GM21423 (cell line): ENCODE data around the gene CKAP5.

Experiments used
- ATAC-seq: cut with Tn5 transposase; IDR thresholded peaks from one replicate; pipeline ENCODE4 v1.9.1; 2021; ENCODE audit warnings: mild to moderate bottlenecking, moderate library complexity; ENCODE audit not compliant: unreplicated experiment

CKAP5 gene

DNA sequence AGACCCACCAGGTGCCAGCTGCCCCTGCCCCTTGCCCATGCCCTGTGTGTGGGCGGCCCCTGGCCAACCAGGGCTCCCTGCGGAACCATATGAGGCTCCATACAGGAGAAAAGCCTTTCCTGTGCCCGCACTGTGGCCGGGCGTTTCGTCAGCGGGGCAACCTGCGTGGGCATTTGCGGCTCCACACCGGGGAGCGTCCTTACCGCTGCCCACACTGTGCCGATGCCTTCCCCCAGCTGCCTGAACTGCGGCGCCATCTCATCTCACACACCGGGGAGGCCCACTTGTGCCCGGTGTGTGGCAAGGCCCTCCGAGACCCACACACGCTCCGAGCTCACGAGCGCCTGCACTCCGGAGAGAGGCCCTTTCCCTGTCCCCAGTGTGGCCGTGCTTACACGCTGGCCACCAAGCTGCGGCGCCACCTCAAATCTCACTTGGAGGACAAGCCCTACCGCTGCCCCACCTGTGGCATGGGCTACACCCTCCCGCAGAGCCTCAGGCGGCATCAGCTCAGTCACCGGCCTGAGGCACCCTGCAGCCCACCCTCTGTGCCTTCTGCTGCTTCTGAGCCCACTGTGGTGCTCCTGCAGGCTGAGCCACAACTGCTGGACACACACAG, 140.9 kb downstream of the CKAP5 start:
- no peak for ATAC-seq

- ATAC-seq, result no peak
Observed at GRCh38 chr11:46701078-46701654, 144.9 kb downstream of the CKAP5 start.

- ATAC-seq, result peak; percentile 87
Observed at GRCh38 chr11:46700241-46701077, 145.6 kb downstream of the CKAP5 start, which contains the start of the genes ARHGAP1 and ZNF408. Gene ARHGAP1, minus strand, starts transcription at chr11:46700619. Its CDS starts 4,512 bp downstream, at chr11:46696107. Gene ZNF408, plus strand, starts transcription at chr11:46701031. Its CDS starts 17 bp downstream, at chr11:46701048.

DNA sequence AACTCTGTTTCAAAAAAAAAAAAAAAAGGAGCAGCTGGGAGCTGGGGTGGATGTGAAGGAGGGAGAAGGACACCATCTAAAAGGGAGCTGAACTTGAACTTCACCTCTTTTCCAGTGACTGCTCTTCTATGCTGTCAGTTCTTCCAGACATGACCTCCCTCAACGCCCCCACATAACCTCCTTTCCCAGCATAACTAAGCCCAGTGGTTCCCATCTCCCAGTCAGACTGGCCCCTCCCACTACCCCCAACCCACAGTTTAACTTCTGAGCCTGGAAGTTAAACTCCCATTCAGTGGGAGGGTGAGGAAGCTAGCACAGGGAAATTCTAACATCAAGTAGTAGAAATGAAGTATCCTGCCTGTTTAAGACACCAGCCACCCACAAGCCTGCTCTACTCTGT, 147.5 kb downstream of the CKAP5 start:
- ATAC-seq, result no peak

DNA sequence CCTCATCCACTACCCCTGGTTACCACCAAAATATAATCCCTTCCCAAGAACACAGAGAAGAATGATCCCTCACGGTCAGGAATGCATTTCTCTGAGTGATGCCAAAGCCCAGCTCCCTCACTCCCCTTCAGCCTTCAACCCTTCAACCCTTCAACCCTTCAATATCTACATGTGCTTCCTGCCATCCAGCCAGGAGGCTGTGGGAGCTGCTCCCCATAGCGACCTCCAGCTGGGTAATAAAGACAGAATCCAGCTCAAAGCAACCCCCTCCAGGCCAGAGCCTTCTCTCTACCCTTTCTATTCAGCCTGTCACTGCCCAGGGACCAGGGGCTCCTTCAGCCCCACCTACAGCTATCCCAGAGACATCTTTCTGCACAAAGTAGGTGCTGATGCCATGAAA, 148.4 kb downstream of the CKAP5 start:
- ATAC-seq, result no peak

GRCh38 chr11:46697303-46697702, 148.8 kb downstream of the CKAP5 start:
- no peak for ATAC-seq

DNA sequence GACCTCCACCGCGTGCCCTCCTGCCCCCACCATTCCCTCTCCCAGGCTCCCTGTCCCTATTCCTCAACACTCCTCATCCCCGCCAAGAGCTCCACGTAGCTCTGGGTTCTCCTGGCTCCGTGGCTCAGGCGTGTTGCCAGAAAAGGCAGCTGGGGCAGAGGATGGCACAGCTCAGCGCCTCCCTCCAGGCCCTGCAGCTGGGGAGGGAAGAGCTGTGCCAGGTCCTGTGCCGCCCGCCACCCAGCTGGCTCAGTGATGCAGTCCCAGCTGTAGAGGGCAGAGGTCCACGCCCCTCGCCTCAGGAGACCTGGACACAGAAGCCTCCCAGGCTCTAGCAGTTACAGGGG, 149.9 kb downstream of the CKAP5 start:
- no peak for ATAC-seq

- no peak for ATAC-seq
Observed at GRCh38 chr11:46695345-46696211, 150.5 kb downstream of the CKAP5 start.

DNA sequence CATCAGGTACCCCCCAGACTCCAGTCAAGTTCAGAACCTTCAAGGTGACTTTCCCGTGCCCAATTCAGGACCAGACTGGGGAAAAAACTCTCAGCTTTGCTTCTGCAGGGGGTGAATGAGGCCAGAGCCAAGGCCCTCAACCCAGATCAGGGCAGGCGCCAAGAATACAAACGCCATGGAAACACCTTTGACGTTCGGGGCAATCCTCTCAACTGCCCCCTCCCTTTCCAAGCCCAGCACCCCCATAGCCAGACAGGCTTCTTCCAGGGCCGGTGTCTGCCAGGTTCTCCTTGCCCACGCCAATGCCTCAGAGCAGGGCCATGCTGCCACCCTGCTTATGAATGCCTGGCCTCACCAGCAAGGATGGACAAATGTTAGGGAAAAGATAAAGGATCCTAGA, 151.5 kb downstream of the CKAP5 start:
- ATAC-seq, result no peak

DNA sequence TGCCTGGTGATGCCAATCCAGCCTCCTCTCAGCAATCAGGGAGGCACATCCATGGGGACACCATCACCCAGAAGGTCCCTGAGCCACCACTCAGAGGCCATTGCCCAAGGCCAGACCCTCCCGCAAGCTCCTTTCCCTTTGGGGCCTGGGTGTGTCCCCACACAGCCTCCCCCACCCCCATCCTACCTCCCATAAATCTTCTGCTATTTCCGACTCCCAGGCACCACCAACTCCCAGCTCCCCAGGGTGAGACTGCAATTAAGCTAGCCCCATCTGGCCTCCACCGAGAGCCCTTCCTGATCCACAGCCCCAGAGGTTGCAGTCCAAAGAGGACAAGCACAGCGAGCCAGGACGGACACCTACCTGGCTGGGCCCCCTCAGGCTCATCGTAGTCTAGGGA, 152.0 kb downstream of the CKAP5 start:
- ATAC-seq, result no peak

- ATAC-seq, result no peak
Observed at GRCh38 chr11:46693597-46694012, 152.5 kb downstream of the CKAP5 start.
